PC-3 (cell line): ENCODE data around the gene GLI1. TPM values are rescaled to one million over a fixed set of nuclear protein-coding genes. Genes with fewer than 3 reads are reported as not detected.

ENCODE experiments used
- ATAC-seq: fragments of 200-7000 bp; cut with Tn5 transposase; 2 replicates; pipeline ENCODE4 v1.9.1; 2020; ENCODE audit warnings: mild to moderate bottlenecking, moderate library complexity
- BruUV-seq: library from RNA; stranded (reverse); fragments of 400-500 nt; replicated peaks from 2 replicates; lab custom pipeline; 2021; lab: Mats Ljungman, UMichigan
- CTCF ChIA-PET: fragments of 300-600 bp; sonication (Branson Sonifier 250); formaldehyde crosslinking; loops from one replicate; lab custom pipeline; 2022; ENCODE audit warnings: antibody characterized with exemption; lab: Charles Lee
- POLR2A ChIA-PET: fragments of 300-600 bp; sonication (Branson Sonifier 250); formaldehyde crosslinking; loops from one replicate; lab custom pipeline; 2022; ENCODE audit warnings: antibody characterized with exemption; ENCODE audit not compliant: unreplicated experiment; lab: Charles Lee
- DNase-seq: peaks from one replicate; pipeline ENCODE4 v3.0.0-alpha.2; 2015
- H2AFZ ChIP-seq: fragments of 300-600 bp; sonication (generic); 2 replicates; pipeline ENCODE4 v1.6.0; 2016; ENCODE audit warnings: antibody characterized with exemption, low read length
- H3F3A ChIP-seq: fragments of 300-600 bp; sonication (generic); one replicate; pipeline ENCODE4 v1.6.0; 2017; ENCODE audit warnings: antibody characterized with exemption, low read length, control low read depth, mild to moderate bottlenecking; ENCODE audit not compliant: unreplicated experiment
- H3K27ac ChIP-seq: fragments of 300-600 bp; sonication (generic); 2 replicates; pipeline ENCODE4 v1.5.1; 2016; ENCODE audit warnings: mild to moderate bottlenecking, low read length
- H3K27me3 ChIP-seq: fragments of 300-600 bp; sonication (generic); 2 replicates; pipeline ENCODE4 v1.6.1; 2016; ENCODE audit warnings: low read length, mixed read lengths
- H3K36me3 ChIP-seq: fragments of 300-600 bp; sonication (generic); 2 replicates; pipeline ENCODE4 v1.6.1; 2016; ENCODE audit warnings: low read depth, mixed run types, low read length, mixed read lengths
- H3K4me1 ChIP-seq: fragments of 300-600 bp; sonication (generic); 2 replicates; pipeline ENCODE4 v1.5.1; 2016; ENCODE audit warnings: low read length; ENCODE audit not compliant: insufficient read depth
- H3K4me2 ChIP-seq: fragments of 300-600 bp; sonication (generic); 2 replicates; pipeline ENCODE4 v1.6.0; 2016; ENCODE audit warnings: low read length
- H3K4me3 ChIP-seq: fragments of 300-600 bp; sonication (generic); 2 replicates; pipeline ENCODE4 v1.5.1; 2016; ENCODE audit warnings: mild to moderate bottlenecking, low read length, mixed read lengths
- H3K79me2 ChIP-seq: fragments of 300-600 bp; sonication (generic); 2 replicates; pipeline ENCODE4 v1.6.1; 2017; ENCODE audit warnings: low read length, mixed read lengths
- H3K9ac ChIP-seq: fragments of 300-600 bp; sonication (generic); 2 replicates; pipeline ENCODE4 v1.6.0; 2016; ENCODE audit warnings: mild to moderate bottlenecking, low read length
- H3K9me2 ChIP-seq: fragments of 300-600 bp; sonication (generic); replicated peaks from 2 replicates; pipeline ENCODE4 v1.6.1; 2016; ENCODE audit warnings: mixed run types, low read length, mixed read lengths
- H3K9me3 ChIP-seq: fragments of 300-600 bp; sonication (generic); 2 replicates; pipeline ENCODE4 v1.6.1; 2016; ENCODE audit warnings: low read length, mixed read lengths
- H4K20me1 ChIP-seq: fragments of 300-600 bp; sonication (generic); 2 replicates; pipeline ENCODE4 v1.6.1; 2016; ENCODE audit warnings: low read length, mixed read lengths
- EZH2 ChIP-seq: fragments of 300-600 bp; sonication (generic); IDR thresholded peaks from one replicate; pipeline ENCODE4 v1.6.1; 2017; ENCODE audit warnings: antibody characterized with exemption, mild to moderate bottlenecking, low read length; ENCODE audit not compliant: unreplicated experiment
- EZH2phosphoT487 ChIP-seq: fragments of 300-600 bp; sonication (generic); IDR thresholded peaks from 2 replicates; pipeline ENCODE4 v1.6.1; 2018; ENCODE audit warnings: mild to moderate bottlenecking, antibody characterized with exemption, low read length, borderline replicate concordance
- intact Hi-C: fragments of 100-400 bp; cut with micrococcal nuclease; formaldehyde crosslinking; loops from 2 replicates; pipeline ENCODE4 v1.9.0; 2023
- total RNA-seq: library from RNA; depleted of rRNA; stranded (reverse); fragments of >200 nt; gene quantifications from 2 replicates; pipeline ENCODE4 v1.2.3, GENCODE V29; 2014
- TF ChIP-seq, protein P1 (sequence below): fragments of 300-600 bp; sonication (generic); conservative IDR thresholded peaks from 2 replicates; pipeline ENCODE4 v1.5.1; 2017; ENCODE audit warnings: antibody characterized with exemption, low read depth, mild to moderate bottlenecking, low read length

The GLI1 gene
- total RNA-seq, 1 experiment from 2014 or later: 3.0 TPM

DNA sequence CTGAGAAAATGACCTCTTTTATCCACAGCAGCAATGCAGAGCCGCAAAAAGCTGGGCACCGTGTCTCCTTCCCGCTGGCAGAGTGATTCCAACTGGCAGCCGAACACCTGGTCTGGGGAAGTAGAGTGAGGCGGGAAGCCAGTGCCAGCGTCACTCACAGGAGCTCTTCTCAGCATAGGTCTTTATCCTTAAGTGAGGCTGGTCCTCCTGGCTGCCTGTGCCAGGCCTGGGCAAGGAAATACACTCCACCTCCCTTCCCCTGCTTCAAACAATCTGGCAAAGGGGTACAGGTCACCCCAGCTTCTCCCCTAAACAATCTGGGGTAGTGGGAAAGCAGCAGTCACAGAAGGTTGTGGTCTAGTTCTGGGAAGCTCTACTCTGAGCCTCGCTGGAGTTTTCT is 15.3 kb downstream of the GLI1 start:
- ChIA-PET POLR2A (interaction anchor here (0.7 kb wide), 1 partner anchor 12 kb away, joined by 3 read pairs; no protein-coding TSS in a partner anchor), CTCF (interaction anchor here (0.8 kb wide), 1 partner anchor 232 kb away, joined by 4 read pairs; no protein-coding TSS in a partner anchor)
- Histone ChIP-seq H3K27ac (no peak overlapping the region), H3K9me2 (no peaks in the 10 kb centered on the region), H2AFZ (no peak overlapping the region), H3K4me2 (no peak overlapping the region), H3K4me1 (no peaks in the 10 kb centered on the region), H3K4me3 (no peak overlapping the region), H3K9ac (no peak overlapping the region), H4K20me1 (no peaks in the 10 kb centered on the region), H3K9me3 (no peaks in the 10 kb centered on the region), H3K27me3 (peaks cover 59% of the 10 kb centered on the region), H3F3A (no peaks in the 10 kb centered on the region), H3K79me2 (no peaks in the 10 kb centered on the region), H3K36me3 (no peaks in the 10 kb centered on the region)
- BruUV-seq: no TSS peak
- TF ChIP-seq, protein P1, sequence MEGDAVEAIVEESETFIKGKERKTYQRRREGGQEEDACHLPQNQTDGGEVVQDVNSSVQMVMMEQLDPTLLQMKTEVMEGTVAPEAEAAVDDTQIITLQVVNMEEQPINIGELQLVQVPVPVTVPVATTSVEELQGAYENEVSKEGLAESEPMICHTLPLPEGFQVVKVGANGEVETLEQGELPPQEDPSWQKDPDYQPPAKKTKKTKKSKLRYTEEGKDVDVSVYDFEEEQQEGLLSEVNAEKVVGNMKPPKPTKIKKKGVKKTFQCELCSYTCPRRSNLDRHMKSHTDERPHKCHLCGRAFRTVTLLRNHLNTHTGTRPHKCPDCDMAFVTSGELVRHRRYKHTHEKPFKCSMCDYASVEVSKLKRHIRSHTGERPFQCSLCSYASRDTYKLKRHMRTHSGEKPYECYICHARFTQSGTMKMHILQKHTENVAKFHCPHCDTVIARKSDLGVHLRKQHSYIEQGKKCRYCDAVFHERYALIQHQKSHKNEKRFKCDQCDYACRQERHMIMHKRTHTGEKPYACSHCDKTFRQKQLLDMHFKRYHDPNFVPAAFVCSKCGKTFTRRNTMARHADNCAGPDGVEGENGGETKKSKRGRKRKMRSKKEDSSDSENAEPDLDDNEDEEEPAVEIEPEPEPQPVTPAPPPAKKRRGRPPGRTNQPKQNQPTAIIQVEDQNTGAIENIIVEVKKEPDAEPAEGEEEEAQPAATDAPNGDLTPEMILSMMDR: no peak
- TF ChIP-seq EZH2 (no peak), EZH2phosphoT487 (no peak)
- intact Hi-C loops: no loop called here
- DNase-seq: no peak
- no peak; the same call in 1 of the 2 replicates for ATAC-seq

DNA sequence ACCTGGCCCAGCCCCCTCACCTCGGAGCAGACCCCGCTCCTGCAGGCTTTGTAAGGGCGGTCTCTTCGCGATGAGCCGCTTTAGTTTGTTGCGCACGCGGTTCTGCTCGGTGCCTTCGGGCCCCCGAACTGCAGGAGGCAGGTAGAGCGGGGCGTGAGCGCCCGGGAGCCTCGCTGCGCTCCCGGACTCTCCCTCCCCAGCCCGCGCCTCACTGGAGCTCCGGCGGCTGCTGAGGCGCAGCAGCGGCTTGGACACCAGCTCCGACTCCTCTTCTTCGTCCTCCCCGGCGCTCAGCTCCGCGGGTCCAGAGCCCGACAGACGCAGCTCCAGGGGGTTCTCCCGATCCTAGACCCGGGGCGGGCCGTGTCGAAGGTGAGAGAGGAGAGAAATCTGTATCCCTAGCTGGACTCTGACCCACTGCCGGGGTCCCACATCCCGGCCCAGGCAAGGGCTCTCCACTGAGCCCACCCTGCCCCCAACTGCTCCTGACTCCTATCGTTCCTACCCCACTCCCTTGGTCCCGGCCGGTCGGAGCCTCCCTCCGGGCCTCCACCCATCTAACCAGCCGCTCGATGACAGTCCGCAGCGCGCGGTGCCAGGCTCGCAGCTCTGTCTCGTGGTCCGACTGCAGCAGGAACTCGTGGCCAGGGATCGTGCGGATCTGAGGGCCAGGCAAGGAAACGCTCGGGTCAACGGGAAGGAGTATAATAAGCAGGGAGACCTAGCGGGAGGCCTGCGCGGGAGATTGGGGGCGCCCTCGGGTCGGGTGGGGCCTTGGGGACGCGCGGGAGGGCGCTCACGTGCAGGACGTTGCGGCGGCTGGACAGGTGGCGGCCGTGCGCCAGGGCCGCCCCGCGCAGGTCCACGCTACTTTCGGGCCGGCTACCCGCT is 15.9 kb downstream of the GLI1 start:
- Histone ChIP-seq H3K9me2 (no peaks in the 10 kb centered on the region), H3K9me3 (no peaks in the 10 kb centered on the region), H3K27me3 (peaks cover 57% of the 10 kb centered on the region), H3K9ac (no peak overlapping the region), H3K79me2 (no peaks in the 10 kb centered on the region), H3K4me1 (no peaks in the 10 kb centered on the region), H3K4me2 (peak overlapping the region; percentile 22; the same call in 1 of the 2 replicates), H3F3A (no peaks in the 10 kb centered on the region), H3K36me3 (no peaks in the 10 kb centered on the region), H3K4me3 (no peak overlapping the region), H4K20me1 (no peaks in the 10 kb centered on the region), H2AFZ (peak overlapping the region; percentile 46; the same call in 1 of the 2 replicates), H3K27ac (no peak overlapping the region)
- no peak for DNase-seq
- intact Hi-C loops: no loop called here
- peak; percentile 28 for ATAC-seq
- ChIA-PET CTCF (interaction anchor here (0.8 kb wide), 1 partner anchor 233 kb away, joined by 4 read pairs; no protein-coding TSS in a partner anchor), POLR2A (interaction anchor here (0.6 to 0.7 kb wide), 2 partner anchors 12 to 23 kb away, joined by 3 read pairs; no protein-coding TSS in a partner anchor)
- no TSS peak for BruUV-seq
- TF ChIP-seq, protein P1: no peak
- no peak for TF ChIP-seq EZH2phosphoT487
- TF ChIP-seq EZH2: no peak
